H9 (cell line): ENCODE measurements around the gene MCL1. TPM values are rescaled to one million over a fixed set of nuclear protein-coding genes. Genes with fewer than 3 reads are reported as not detected.

Experiments
- DNase-seq: peaks from one replicate; pipeline ENCODE4 v3.0.0-alpha.2; 2017
- H2AFZ ChIP-seq: one replicate; pipeline ENCODE4 v1.6.1; 2013; ENCODE audit warnings: mild to moderate bottlenecking, low read length, control low read depth, moderate library complexity
- H2AK5ac ChIP-seq: 2 replicates; pipeline ENCODE4 v1.6.1; 2013; ENCODE audit warnings: low read length, control low read depth, mixed read lengths; ENCODE audit not compliant: insufficient read length
- H2BK120ac ChIP-seq: one replicate; pipeline ENCODE4 v1.6.1; 2013; ENCODE audit warnings: low read depth, mild to moderate bottlenecking, low read length, control low read depth, inconsistent platforms; ENCODE audit not compliant: poor library complexity, severe bottlenecking
- H2BK12ac ChIP-seq: 2 replicates; pipeline ENCODE4 v1.6.1; 2013; ENCODE audit warnings: low read length, control low read depth, mixed read lengths, low read depth; ENCODE audit not compliant: insufficient read length
- H2BK15ac ChIP-seq: 2 replicates; pipeline ENCODE4 v1.6.1; 2013; ENCODE audit warnings: low read depth, low read length, control low read depth
- H2BK20ac ChIP-seq: one replicate; pipeline ENCODE4 v1.6.1; 2013; ENCODE audit warnings: low read depth, mild to moderate bottlenecking, low read length, control low read depth, inconsistent platforms; ENCODE audit not compliant: poor library complexity, severe bottlenecking
- H2BK5ac ChIP-seq: 2 replicates; pipeline ENCODE4 v1.6.1; 2013; ENCODE audit warnings: low read length, control low read depth, mixed read lengths; ENCODE audit not compliant: insufficient read length
- H3K14ac ChIP-seq: 2 replicates; pipeline ENCODE4 v1.6.1; 2013; ENCODE audit warnings: low read length, control low read depth; ENCODE audit not compliant: insufficient read depth
- H3K18ac ChIP-seq: 2 replicates; pipeline ENCODE4 v1.6.1; 2013; ENCODE audit warnings: low read depth, mild to moderate bottlenecking, mixed read lengths, low read length, control low read depth; ENCODE audit not compliant: insufficient read length
- H3K23ac ChIP-seq: 2 replicates; pipeline ENCODE4 v1.6.1; 2013; ENCODE audit warnings: low read length, control low read depth, mixed read lengths, low read depth; ENCODE audit not compliant: insufficient read length
- H3K23me2 ChIP-seq: 2 replicates; pipeline ENCODE4 v1.6.1; 2013; ENCODE audit warnings: low read depth, mild to moderate bottlenecking, mixed read lengths, low read length, control low read depth; ENCODE audit not compliant: insufficient read length, poor library complexity, severe bottlenecking
- H3K27ac ChIP-seq: 2 replicates; pipeline ENCODE4 v1.5.1; 2013; ENCODE audit warnings: low read length, control low read depth, mixed read lengths, low read depth; ENCODE audit not compliant: insufficient read length
- H3K27me3 ChIP-seq: 2 replicates; pipeline ENCODE4 v1.6.1; 2013; ENCODE audit warnings: low read length, control low read depth, inconsistent platforms; ENCODE audit not compliant: insufficient read depth
- H3K4ac ChIP-seq: 2 replicates; pipeline ENCODE4 v1.6.1; 2013; ENCODE audit warnings: low read depth, mild to moderate bottlenecking, control low read depth, inconsistent platforms, low read length, moderate library complexity
- H3K4me1 ChIP-seq: 2 replicates; pipeline ENCODE4 v1.6.1; 2013; ENCODE audit warnings: low read length, control low read depth, inconsistent platforms; ENCODE audit not compliant: insufficient read depth
- H3K4me2 ChIP-seq: 2 replicates; pipeline ENCODE4 v1.6.1; 2013; ENCODE audit warnings: low read length, control low read depth, mixed read lengths; ENCODE audit not compliant: insufficient read length, insufficient read depth
- H3K56ac ChIP-seq: 2 replicates; pipeline ENCODE4 v1.6.1; 2013; ENCODE audit warnings: low read depth, mild to moderate bottlenecking, mixed read lengths, low read length, control low read depth; ENCODE audit not compliant: insufficient read length
- H3K79me1 ChIP-seq: 2 replicates; pipeline ENCODE4 v1.6.1; 2013; ENCODE audit warnings: low read depth, mild to moderate bottlenecking, moderate library complexity, low read length, control low read depth, inconsistent platforms; ENCODE audit not compliant: insufficient read depth, poor library complexity, severe bottlenecking
- H3K79me2 ChIP-seq: 2 replicates; pipeline ENCODE4 v1.6.1; 2013; ENCODE audit warnings: low read length, control low read depth, inconsistent platforms; ENCODE audit not compliant: insufficient read depth
- H3K9ac ChIP-seq: 2 replicates; pipeline ENCODE4 v1.6.1; 2013; ENCODE audit warnings: low read length, control low read depth, mixed read lengths; ENCODE audit not compliant: insufficient read length; ENCODE audit errors: extremely low read depth
- H3K9me3 ChIP-seq: one replicate; pipeline ENCODE4 v1.6.1; 2013; ENCODE audit warnings: low read depth, low read length, inconsistent platforms; ENCODE audit not compliant: control insufficient read depth
- H3T11ph ChIP-seq: one replicate; pipeline ENCODE4 v1.6.1; 2013; ENCODE audit warnings: mild to moderate bottlenecking, low read length, control low read depth, inconsistent platforms
- H4K20me1 ChIP-seq: one replicate; pipeline ENCODE4 v1.6.1; 2013; ENCODE audit not compliant: control insufficient read depth, insufficient read length, insufficient read depth
- H4K5ac ChIP-seq: 2 replicates; pipeline ENCODE4 v1.6.1; 2013; ENCODE audit warnings: low read depth, mild to moderate bottlenecking, mixed read lengths, low read length, control low read depth; ENCODE audit not compliant: insufficient read length
- H4K8ac ChIP-seq: replicated peaks from 2 replicates; pipeline ENCODE4 v1.6.1; 2013; ENCODE audit warnings: low read length, control low read depth, mixed read lengths, low read depth; ENCODE audit not compliant: insufficient read length
- H4K91ac ChIP-seq: 2 replicates; pipeline ENCODE4 v1.6.1; 2013; ENCODE audit warnings: low read depth, mild to moderate bottlenecking, moderate library complexity, mixed read lengths, low read length, control low read depth; ENCODE audit not compliant: insufficient read length
- H3K27ac Mint-ChIP-seq, 3 experiments: 2 replicates in 2 of 3; 3 replicates in 1 of 3; pipeline ENCODE4 v1.8.0; 2020 to 2021; ENCODE audit warnings: mixed read lengths in 3 of 3, mild to moderate bottlenecking in 1 of 3, moderate library complexity in 1 of 3
- H3K27me3 Mint-ChIP-seq: 2 replicates; pipeline ENCODE4 v1.8.0; 2021; ENCODE audit warnings: low read depth, mild to moderate bottlenecking, moderate library complexity, mixed read lengths
- H3K36me3 Mint-ChIP-seq, 3 experiments: 2 replicates in 2 of 3; 3 replicates in 1 of 3; pipeline ENCODE4 v1.8.0; 2020 to 2021; ENCODE audit warnings: low read depth in 3 of 3, mixed read lengths in 3 of 3; ENCODE audit not compliant: insufficient read depth in 1 of 3
- H3K4me1 Mint-ChIP-seq, 2 experiments: 2 replicates each; pipeline ENCODE4 v1.8.0; 2020; ENCODE audit warnings: mixed read lengths in 2 of 2
- H3K4me3 Mint-ChIP-seq, 2 experiments: 2 replicates in 1 of 2; 3 replicates in 1 of 2; pipeline ENCODE4 v1.8.0; 2020 to 2021; ENCODE audit warnings: mild to moderate bottlenecking in 2 of 2, mixed read lengths in 2 of 2, moderate library complexity in 1 of 2
- H3K9me3 Mint-ChIP-seq, 2 experiments: 2 replicates in 1 of 2; 3 replicates in 1 of 2; pipeline ENCODE4 v1.8.0; 2020; ENCODE audit warnings: mild to moderate bottlenecking in 2 of 2, mixed read lengths in 2 of 2, moderate library complexity in 1 of 2
- WGBS: extraction: QIAGEN DNeasy Blood & Tissue Kit; methylation state at CpG from one replicate; pipeline ENCODE4 v1.1.7; 2013; ENCODE audit warnings: missing lambda C conversion rate, low lambda C conversion rate, mixed read lengths; ENCODE audit not compliant: insufficient read length; ENCODE audit errors: extremely low coverage; 5-methylcytosine and 5-hydroxymethylcytosine counted together
- total RNA-seq: library from RNA; stranded (reverse); gene quantifications from 2 replicates; pipeline ENCODE4 v1.2.1, GENCODE V29; 2021
- TF ChIP-seq, protein P1 (sequence below): fragments of 200-600 bp; sonication (generic); conservative IDR thresholded peaks from 3 replicates; pipeline ENCODE4 v1.8.0; 2021; ENCODE audit warnings: antibody characterized with exemption, mild to moderate bottlenecking

MCL1 gene
- total RNA-seq, 1 experiment from 2014 or later, result 247 TPM

DNA sequence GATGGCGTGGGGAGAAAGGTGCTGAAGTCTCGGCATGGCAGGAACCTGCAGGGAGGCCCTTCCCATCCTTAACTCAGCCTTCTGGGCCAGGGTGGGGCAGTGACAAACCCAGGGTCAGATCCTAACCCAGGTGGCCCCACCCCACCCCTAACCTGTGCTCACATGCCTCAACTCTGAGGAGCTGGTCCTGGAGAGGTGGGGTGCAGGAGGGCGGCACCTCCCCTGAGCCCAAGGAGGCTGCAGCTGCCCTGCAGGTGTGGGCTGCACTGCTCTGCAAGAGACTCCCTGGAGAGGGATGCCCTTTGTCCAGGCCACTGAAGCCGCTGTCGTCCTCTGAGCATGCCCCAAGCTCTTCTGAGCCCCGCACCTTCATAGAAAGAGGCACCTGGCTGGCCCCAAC lies 45.4 kb downstream of the MCL1 start:
- no peaks in the 10 kb centered on the region; the same call in 1 of the 2 replicates for H3K27me3 Mint-ChIP-seq
- H4K20me1 ChIP-seq, result no peaks in the 10 kb centered on the region
- H3T11ph ChIP-seq, result no peak overlapping the region
- no peaks in the 10 kb centered on the region for H3K27me3 ChIP-seq
- no peaks in the 10 kb centered on the region for H3K36me3 Mint-ChIP-seq
- no peak overlapping the region for H2BK15ac ChIP-seq
- no peak overlapping the region for H2BK20ac ChIP-seq
- no peak overlapping the region for H4K91ac ChIP-seq
- H2BK12ac ChIP-seq, result no peak overlapping the region
- H3K14ac ChIP-seq, result no peak overlapping the region
- H3K18ac ChIP-seq, result no peak overlapping the region
- no peak overlapping the region for H3K56ac ChIP-seq
- no peaks in the 10 kb centered on the region for H3K79me1 ChIP-seq
- TF ChIP-seq, protein P1, sequence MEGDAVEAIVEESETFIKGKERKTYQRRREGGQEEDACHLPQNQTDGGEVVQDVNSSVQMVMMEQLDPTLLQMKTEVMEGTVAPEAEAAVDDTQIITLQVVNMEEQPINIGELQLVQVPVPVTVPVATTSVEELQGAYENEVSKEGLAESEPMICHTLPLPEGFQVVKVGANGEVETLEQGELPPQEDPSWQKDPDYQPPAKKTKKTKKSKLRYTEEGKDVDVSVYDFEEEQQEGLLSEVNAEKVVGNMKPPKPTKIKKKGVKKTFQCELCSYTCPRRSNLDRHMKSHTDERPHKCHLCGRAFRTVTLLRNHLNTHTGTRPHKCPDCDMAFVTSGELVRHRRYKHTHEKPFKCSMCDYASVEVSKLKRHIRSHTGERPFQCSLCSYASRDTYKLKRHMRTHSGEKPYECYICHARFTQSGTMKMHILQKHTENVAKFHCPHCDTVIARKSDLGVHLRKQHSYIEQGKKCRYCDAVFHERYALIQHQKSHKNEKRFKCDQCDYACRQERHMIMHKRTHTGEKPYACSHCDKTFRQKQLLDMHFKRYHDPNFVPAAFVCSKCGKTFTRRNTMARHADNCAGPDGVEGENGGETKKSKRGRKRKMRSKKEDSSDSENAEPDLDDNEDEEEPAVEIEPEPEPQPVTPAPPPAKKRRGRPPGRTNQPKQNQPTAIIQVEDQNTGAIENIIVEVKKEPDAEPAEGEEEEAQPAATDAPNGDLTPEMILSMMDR, result no peak
- H3K4me3 Mint-ChIP-seq, result no peak overlapping the region
- no peaks in the 10 kb centered on the region; the same call in 1 of the 2 replicates for H3K4me1 ChIP-seq
- no peaks in the 10 kb centered on the region for H3K9me3 ChIP-seq
- no peaks in the 10 kb centered on the region for H3K79me2 ChIP-seq
- H2AFZ ChIP-seq, result no peak overlapping the region
- no peak overlapping the region for H3K23ac ChIP-seq
- H3K27ac Mint-ChIP-seq, result no peak overlapping the region
- WGBS, result no CpG with 5 or more reads among the region's 6 CpGs
- H3K27ac ChIP-seq, result no peak overlapping the region
- no peaks in the 10 kb centered on the region for H3K23me2 ChIP-seq
- H2BK120ac ChIP-seq, result no peak overlapping the region
- no peak overlapping the region for H4K5ac ChIP-seq
- H4K8ac ChIP-seq, result no peak overlapping the region
- no peak for DNase-seq
- no peaks in the 10 kb centered on the region for H3K9me3 Mint-ChIP-seq
- H3K4me2 ChIP-seq, result no peak overlapping the region
- H3K4me1 Mint-ChIP-seq, result peaks cover 14 to 29% of the 10 kb centered on the region in 2 experiments
- H2BK5ac ChIP-seq, result no peak overlapping the region
- no peak overlapping the region for H3K9ac ChIP-seq
- no peak overlapping the region for H3K4ac ChIP-seq
- no peak overlapping the region for H2AK5ac ChIP-seq
